Naive thymus-derived CD4-positive, alpha-beta T cell (primary cell): ENCODE measurements around the gene FN3KRP. TPM values are rescaled to one million over a fixed set of nuclear protein-coding genes. Genes with fewer than 3 reads are reported as not detected.
A peak's percentile ranks its signal among the peaks of the same experiment; 100 is the strongest.

Source experiments
- ATAC-seq: fragments of 150-1000 bp; cut with Tn5 transposase; 2 replicates; pipeline ENCODE4 v1.10.0; 2021; ENCODE audit warnings: mild to moderate bottlenecking, moderate library complexity
- CTCF ChIA-PET: fragments of 350-600 bp; sonication (Branson Sonifier 250); formaldehyde crosslinking; loops from one replicate; lab custom pipeline; 2021; ENCODE audit warnings: antibody characterized with exemption; lab: Charles Lee
- POLR2A ChIA-PET: fragments of 350-600 bp; sonication (Branson Sonifier 250); formaldehyde crosslinking; loops from one replicate; lab custom pipeline; 2021; ENCODE audit warnings: antibody characterized with exemption, inconsistent platforms; lab: Charles Lee
- DNase-seq, 9 donors: peaks; one replicate each; pipeline versions ENCODE4 v3.0.0 to v3.0.0-alpha.2; 2020 to 2022; ENCODE audit warnings: mixed read lengths in 1 of 9
- H3K27ac ChIP-seq: one replicate; pipeline ENCODE4 v1.7.0; 2013; ENCODE audit warnings: mild to moderate bottlenecking, low read depth, low read length, moderate library complexity
- H3K27me3 ChIP-seq, 2 donors: one replicate each; pipeline ENCODE4 v1.7.0; 2013; ENCODE audit warnings: low read length in 2 of 2, mild to moderate bottlenecking in 2 of 2, moderate library complexity in 2 of 2; ENCODE audit not compliant: control insufficient read depth in 2 of 2, insufficient read depth in 2 of 2
- H3K36me3 ChIP-seq, 3 experiments: 1 replicate in 2 of 3; 2 replicates in 1 of 3; pipeline ENCODE4 v1.7.0; 2013; ENCODE audit warnings: low read length in 3 of 3, mild to moderate bottlenecking in 3 of 3, moderate library complexity in 1 of 3; ENCODE audit not compliant: insufficient read depth in 3 of 3, control insufficient read depth in 2 of 3
- H3K4me1 ChIP-seq, 2 donors: one replicate each; pipeline ENCODE4 v1.7.0; 2013; ENCODE audit warnings: low read length in 2 of 2, mild to moderate bottlenecking in 2 of 2, moderate library complexity in 1 of 2; ENCODE audit not compliant: control insufficient read depth in 2 of 2, insufficient read depth in 2 of 2
- H3K4me3 ChIP-seq: 2 replicates; pipeline ENCODE4 v1.7.0; 2013; ENCODE audit warnings: mild to moderate bottlenecking, low read length
- H3K9me3 ChIP-seq, 3 experiments: 1 replicate in 2 of 3; 2 replicates in 1 of 3; pipeline ENCODE4 v1.7.0; 2013; ENCODE audit warnings: low read length in 3 of 3; ENCODE audit not compliant: control insufficient read depth in 2 of 3
- H3K27ac Mint-ChIP-seq, 9 donors: one replicate each; pipeline ENCODE4 v1.8.0; 2020 to 2022; ENCODE audit warnings: mixed read lengths in 9 of 9, mild to moderate bottlenecking in 8 of 9, moderate library complexity in 5 of 9, inconsistent platforms in 2 of 9
- H3K27me3 Mint-ChIP-seq, 5 donors: one replicate each; pipeline ENCODE4 v1.8.0; 2021 to 2022; ENCODE audit warnings: mixed read lengths in 5 of 5, mild to moderate bottlenecking in 1 of 5
- H3K36me3 Mint-ChIP-seq, 5 donors: one replicate each; pipeline ENCODE4 v1.8.0; 2020 to 2022; ENCODE audit warnings: mixed read lengths in 5 of 5, mild to moderate bottlenecking in 3 of 5, inconsistent platforms in 1 of 5
- H3K4me1 Mint-ChIP-seq, 7 donors: one replicate each; pipeline ENCODE4 v1.8.0; 2020 to 2022; ENCODE audit warnings: mixed read lengths in 7 of 7, mild to moderate bottlenecking in 3 of 7, inconsistent platforms in 1 of 7
- H3K4me3 Mint-ChIP-seq, 10 donors: one replicate each; pipeline ENCODE4 v1.8.0; 2020 to 2022; ENCODE audit warnings: mild to moderate bottlenecking in 10 of 10, mixed read lengths in 10 of 10, moderate library complexity in 6 of 10, inconsistent platforms in 2 of 10
- H3K9me3 Mint-ChIP-seq, 11 donors: one replicate each; pipeline ENCODE4 v1.8.0; 2020 to 2022; ENCODE audit warnings: mixed read lengths in 11 of 11, mild to moderate bottlenecking in 4 of 11, inconsistent platforms in 1 of 11, moderate library complexity in 1 of 11
- intact Hi-C, 2 donors: fragments of 100-400 bp; cut with micrococcal nuclease; formaldehyde crosslinking; loops; one replicate each; pipeline ENCODE4 v1.15.1; 2023
- polyA plus RNA-seq, 2 donors: library from polyadenylated mRNA; unstranded; fragments of 300-500 nt; fragmentation: Illumina TruSeq; gene quantifications; one replicate each; pipeline ENCODE4 v1.2.3, GENCODE V29; 2021
- total RNA-seq, 6 experiments: library from RNA in 5 of 6; stranded (reverse) in 5 of 6; gene quantifications; 1 replicate in 5 of 6; 2 replicates in 1 of 6; pipeline ENCODE4 v1.2.3 and lab custom pipeline; 2021 to 2026

FN3KRP gene
- total and polyA plus RNA-seq, 7 experiments from 2014 or later, result 29.9 to 38.7 (median 33.4) TPM

- intact Hi-C loops, result no loop called here
- Mint-ChIP-seq H3K36me3 (peaks cover 4 to 37% (median 22%) of the 10 kb centered on the region in 5 donors), H3K9me3 (peaks cover 0 to 7% (median 5%) of the 10 kb centered on the region in 11 donors), H3K27ac (no peak overlapping the region), H3K27me3 (no peaks in the 10 kb centered on the region), H3K4me1 (peaks cover 0 to 5% (median 2%) of the 10 kb centered on the region in 7 donors), H3K4me3 (no peak overlapping the region)
- no peaks in the 10 kb centered on the region for H3K4me1 ChIP-seq
- CTCF ChIA-PET, result interaction anchor here (0.9 kb wide), 1 partner anchor 19 kb away, joined by 3 read pairs; no protein-coding TSS in a partner anchor
- no peak overlapping the region for H3K27ac ChIP-seq
- H3K27me3 ChIP-seq, result no peaks in the 10 kb centered on the region
- peaks cover 0 to 7% (median 0%) of the 10 kb centered on the region in 3 experiments for H3K9me3 ChIP-seq
- H3K36me3 ChIP-seq, result peaks cover 0 to 20% (median 9%) of the 10 kb centered on the region in 3 experiments
- ATAC-seq (no peak), DNase-seq (no peak)
- H3K4me3 ChIP-seq, result no peak overlapping the region
- POLR2A ChIA-PET, result interaction anchor here (0.6 to 1.4 kb wide), 2 partner anchors 10 to 897 kb away, joined by 3 to 4 read pairs; partner anchors contain the start of gene MCRIP1
Observed at GRCh38 chr17:82729479-82730260, 13.2 kb downstream of the FN3KRP start.

GRCh38 chr17:82732118-82732743, 15.7 kb downstream of the FN3KRP start:
- Mint-ChIP-seq H3K4me1 (peaks cover 0 to 11% (median 6%) of the 10 kb centered on the region in 7 donors), H3K4me3 (no peak overlapping the region), H3K27me3 (no peaks in the 10 kb centered on the region), H3K36me3 (peaks cover 4 to 27% (median 22%) of the 10 kb centered on the region in 5 donors), H3K27ac (no peak overlapping the region), H3K9me3 (peaks cover 0 to 7% (median 5%) of the 10 kb centered on the region in 11 donors)
- no peak for DNase-seq
- no peaks in the 10 kb centered on the region for H3K4me1 ChIP-seq
- H3K9me3 ChIP-seq, result peaks cover 0 to 7% (median 0%) of the 10 kb centered on the region in 3 experiments
- H3K4me3 ChIP-seq, result no peak overlapping the region
- ChIA-PET POLR2A (no interaction called here), CTCF (no interaction called here)
- H3K27ac ChIP-seq, result no peak overlapping the region
- H3K27me3 ChIP-seq, result no peaks in the 10 kb centered on the region
- intact Hi-C loops, result no loop called here
- ATAC-seq, result no peak
- peaks cover 0 to 8% (median 3%) of the 10 kb centered on the region in 3 experiments for H3K36me3 ChIP-seq

- ATAC-seq (peak; percentile 81), DNase-seq (peak in 6 of 9 donors; percentile 19 to 52 (median 34))
- H3K4me3 ChIP-seq, result peak within 1 kb of the TSS; percentile 58
- H3K27me3 ChIP-seq, result no peaks in the 10 kb centered on the region
- Mint-ChIP-seq H3K4me1 (peaks cover 0 to 11% (median 6%) of the 10 kb centered on the region in 7 donors), H3K9me3 (peaks cover 0 to 12% (median 5%) of the 10 kb centered on the region in 11 donors), H3K27me3 (no peaks in the 10 kb centered on the region), H3K27ac (peak within 1 kb of the TSS in 4 of 9 donors; percentile 14 to 78 (median 48)), H3K36me3 (peaks cover 4 to 35% (median 20%) of the 10 kb centered on the region in 5 donors), H3K4me3 (peak within 1 kb of the TSS; percentile 66 to 85 (median 76))
- ChIA-PET CTCF (no interaction called here), POLR2A (no interaction called here)
- intact Hi-C loops, result loop anchor here in 1 of 2 donors (2.0 kb wide), 1 partner anchor 18 kb away; the partner anchor contains the start of gene FN3KRP
- peak within 1 kb of the TSS; percentile 55 for H3K27ac ChIP-seq
- no peaks in the 10 kb centered on the region for H3K4me1 ChIP-seq
- H3K36me3 ChIP-seq, result peaks cover 0 to 2% (median 0%) of the 10 kb centered on the region in 3 experiments
- H3K9me3 ChIP-seq, result peaks cover 0 to 9% (median 0%) of the 10 kb centered on the region in 3 experiments
Observed at GRCh38 chr17:82734987-82735866, 18.7 kb downstream of the FN3KRP start, which contains the start of gene FN3K. TSS of gene FN3K (plus strand) at chr17:82735615. CDS start at chr17:82735637, 22 bp downstream.

GRCh38 chr17:82736511-82737185, 20.1 kb downstream of the FN3KRP start:
- peak overlapping the region in 2 of 9 donors; percentile 51 to 78 for H3K27ac Mint-ChIP-seq
- ChIA-PET CTCF (interaction anchor here (0.7 kb wide), 1 partner anchor 38 kb away, joined by 3 read pairs; the partner anchor contains the start of gene RAB40B), POLR2A (interaction anchor here (0.7 to 0.9 kb wide), 2 partner anchors 11 to 25 kb away, joined by 4 to 5 read pairs; no protein-coding TSS in a partner anchor)
- Histone ChIP-seq H3K36me3 (peaks cover 0 to 16% (median 0%) of the 10 kb centered on the region in 3 experiments), H3K27ac (no peak overlapping the region), H3K4me3 (no peak overlapping the region), H3K9me3 (peaks cover 0 to 19% (median 0%) of the 10 kb centered on the region in 3 experiments), H3K27me3 (no peaks in the 10 kb centered on the region), H3K4me1 (no peaks in the 10 kb centered on the region)
- H3K9me3 Mint-ChIP-seq, result peaks cover 4 to 23% (median 12%) of the 10 kb centered on the region in 11 donors
- DNase-seq (no peak), ATAC-seq (no peak)
- peaks cover 12 to 41% (median 30%) of the 10 kb centered on the region in 5 donors for H3K36me3 Mint-ChIP-seq
- peaks cover 0 to 11% (median 6%) of the 10 kb centered on the region in 7 donors for H3K4me1 Mint-ChIP-seq
- H3K4me3 Mint-ChIP-seq, result peak overlapping the region in 8 of 10 donors; percentile 68 to 85 (median 76)
- intact Hi-C loops, result no loop called here
- no peaks in the 10 kb centered on the region for H3K27me3 Mint-ChIP-seq

GRCh38 chr17:82737967-82738877, 21.7 kb downstream of the FN3KRP start:
- Mint-ChIP-seq H3K4me3 (peak overlapping the region in 1 of 10 donors; percentile 15), H3K27ac (no peak overlapping the region), H3K36me3 (peaks cover 13 to 41% (median 36%) of the 10 kb centered on the region in 5 donors), H3K27me3 (no peaks in the 10 kb centered on the region), H3K4me1 (peaks cover 0 to 8% (median 5%) of the 10 kb centered on the region in 7 donors), H3K9me3 (peaks cover 4 to 24% (median 9%) of the 10 kb centered on the region in 11 donors)
- H3K27ac ChIP-seq, result no peak overlapping the region
- H3K4me3 ChIP-seq, result no peak overlapping the region
- ChIA-PET POLR2A (no interaction called here), CTCF (no interaction called here)
- H3K9me3 ChIP-seq, result peaks cover 0 to 17% (median 0%) of the 10 kb centered on the region in 3 experiments
- peaks cover 0 to 17% (median 0%) of the 10 kb centered on the region in 3 experiments for H3K36me3 ChIP-seq
- no peaks in the 10 kb centered on the region for H3K4me1 ChIP-seq
- ATAC-seq (no peak), DNase-seq (no peak)
- H3K27me3 ChIP-seq, result no peaks in the 10 kb centered on the region
- intact Hi-C loops, result no loop called here
